Upper lobe of right lung (tissue), 1 donor: ENCODE results near the gene SLC9A9. TPM values are rescaled to one million over a fixed set of nuclear protein-coding genes. Genes with fewer than 3 reads are reported as not detected.

Experiments used
- ATAC-seq: fragments of 200-7000 bp; cut with Tn5 transposase; one replicate; pipeline ENCODE4 v1.9.1; 2020; ENCODE audit warnings: mild to moderate bottlenecking, moderate library complexity
- DNase-seq: peaks from one replicate; pipeline ENCODE4 v3.0.0-alpha.2; 2020
- H3K27ac ChIP-seq: fragments of 200-600 bp; one replicate; pipeline ENCODE4 v1.8.0; 2022
- H3K27me3 ChIP-seq: fragments of 200-600 bp; one replicate; pipeline ENCODE4 v1.8.0; 2022; ENCODE audit warnings: mild to moderate bottlenecking
- H3K36me3 ChIP-seq: fragments of 200-600 bp; one replicate; pipeline ENCODE4 v1.8.0; 2022
- H3K4me1 ChIP-seq: fragments of 200-600 bp; one replicate; pipeline ENCODE4 v1.8.0; 2022
- H3K4me3 ChIP-seq: fragments of 200-600 bp; one replicate; pipeline ENCODE4 v1.8.0; 2022; ENCODE audit warnings: mild to moderate bottlenecking
- H3K9me3 ChIP-seq: fragments of 200-600 bp; one replicate; pipeline ENCODE4 v1.8.0; 2022
- intact Hi-C: fragments of 100-400 bp; cut with DNase I; formaldehyde crosslinking; loops from one replicate; pipeline ENCODE4 v1.11.0; 2022
- total RNA-seq: library from RNA; stranded (reverse); fragmentation: NEBNext Ultra II Directional; extraction: Animal tissue kit (Norgen Biotek cat#: 25700); gene quantifications from one replicate; pipeline ENCODE4 v1.2.1, GENCODE V29; 2021
- TF ChIP-seq, protein P1 (sequence below): fragments of 200-600 bp; IDR thresholded peaks from one replicate; pipeline ENCODE4 v1.8.0; 2022; ENCODE audit warnings: antibody characterized with exemption
- donor health status: DM: no; HTN: yes; CAD: no; lungs with severe emphysema.

Gene SLC9A9
- total RNA-seq, 1 donor from 2014 or later: 13.3 TPM

DNA sequence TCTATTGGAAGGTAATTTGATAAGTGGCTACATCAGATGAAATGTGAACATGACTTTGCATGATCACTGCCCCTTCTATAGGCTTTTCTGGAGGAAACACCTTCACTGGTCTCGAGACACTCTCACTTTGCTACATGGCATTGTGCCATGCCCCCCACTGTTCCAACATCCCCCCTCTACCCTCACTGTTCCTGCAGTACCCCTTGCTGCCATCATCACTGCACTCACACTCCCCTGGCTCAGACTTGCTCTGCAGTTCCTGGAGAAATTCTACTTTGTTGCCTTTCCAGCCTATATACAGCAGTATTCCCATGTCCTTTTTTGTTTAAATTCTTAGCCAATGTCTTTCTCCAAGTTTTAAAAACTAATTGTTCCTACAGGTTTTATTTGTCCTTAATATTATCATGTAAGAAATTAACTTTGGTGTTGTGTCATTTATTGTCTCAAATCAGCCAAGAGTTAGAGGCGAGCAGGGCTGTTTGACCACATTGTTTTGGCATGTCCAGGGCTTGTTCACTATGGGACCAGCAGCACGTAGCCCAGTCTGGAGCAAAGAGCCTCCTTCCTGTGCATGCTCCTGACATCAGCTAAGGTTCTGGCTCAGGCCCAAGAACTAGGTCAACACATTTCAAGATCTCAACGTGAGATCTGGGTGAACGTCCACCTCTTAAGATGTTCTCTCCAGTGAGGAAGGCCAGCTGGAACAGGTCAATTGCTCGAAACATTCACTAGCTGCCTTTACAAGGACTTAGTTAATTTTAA lies 246.4 kb downstream of the SLC9A9 start:
- Histone ChIP-seq H3K4me3 (no peak overlapping the region), H3K27me3 (no peaks in the 10 kb centered on the region), H3K36me3 (no peaks in the 10 kb centered on the region), H3K4me1 (no peaks in the 10 kb centered on the region), H3K27ac (no peak overlapping the region), H3K9me3 (no peaks in the 10 kb centered on the region)
- ATAC-seq: peak; percentile 87
- TF ChIP-seq, protein P1, sequence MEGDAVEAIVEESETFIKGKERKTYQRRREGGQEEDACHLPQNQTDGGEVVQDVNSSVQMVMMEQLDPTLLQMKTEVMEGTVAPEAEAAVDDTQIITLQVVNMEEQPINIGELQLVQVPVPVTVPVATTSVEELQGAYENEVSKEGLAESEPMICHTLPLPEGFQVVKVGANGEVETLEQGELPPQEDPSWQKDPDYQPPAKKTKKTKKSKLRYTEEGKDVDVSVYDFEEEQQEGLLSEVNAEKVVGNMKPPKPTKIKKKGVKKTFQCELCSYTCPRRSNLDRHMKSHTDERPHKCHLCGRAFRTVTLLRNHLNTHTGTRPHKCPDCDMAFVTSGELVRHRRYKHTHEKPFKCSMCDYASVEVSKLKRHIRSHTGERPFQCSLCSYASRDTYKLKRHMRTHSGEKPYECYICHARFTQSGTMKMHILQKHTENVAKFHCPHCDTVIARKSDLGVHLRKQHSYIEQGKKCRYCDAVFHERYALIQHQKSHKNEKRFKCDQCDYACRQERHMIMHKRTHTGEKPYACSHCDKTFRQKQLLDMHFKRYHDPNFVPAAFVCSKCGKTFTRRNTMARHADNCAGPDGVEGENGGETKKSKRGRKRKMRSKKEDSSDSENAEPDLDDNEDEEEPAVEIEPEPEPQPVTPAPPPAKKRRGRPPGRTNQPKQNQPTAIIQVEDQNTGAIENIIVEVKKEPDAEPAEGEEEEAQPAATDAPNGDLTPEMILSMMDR: no peak
- intact Hi-C loops: no loop called here
- DNase-seq: no peak

DNA sequence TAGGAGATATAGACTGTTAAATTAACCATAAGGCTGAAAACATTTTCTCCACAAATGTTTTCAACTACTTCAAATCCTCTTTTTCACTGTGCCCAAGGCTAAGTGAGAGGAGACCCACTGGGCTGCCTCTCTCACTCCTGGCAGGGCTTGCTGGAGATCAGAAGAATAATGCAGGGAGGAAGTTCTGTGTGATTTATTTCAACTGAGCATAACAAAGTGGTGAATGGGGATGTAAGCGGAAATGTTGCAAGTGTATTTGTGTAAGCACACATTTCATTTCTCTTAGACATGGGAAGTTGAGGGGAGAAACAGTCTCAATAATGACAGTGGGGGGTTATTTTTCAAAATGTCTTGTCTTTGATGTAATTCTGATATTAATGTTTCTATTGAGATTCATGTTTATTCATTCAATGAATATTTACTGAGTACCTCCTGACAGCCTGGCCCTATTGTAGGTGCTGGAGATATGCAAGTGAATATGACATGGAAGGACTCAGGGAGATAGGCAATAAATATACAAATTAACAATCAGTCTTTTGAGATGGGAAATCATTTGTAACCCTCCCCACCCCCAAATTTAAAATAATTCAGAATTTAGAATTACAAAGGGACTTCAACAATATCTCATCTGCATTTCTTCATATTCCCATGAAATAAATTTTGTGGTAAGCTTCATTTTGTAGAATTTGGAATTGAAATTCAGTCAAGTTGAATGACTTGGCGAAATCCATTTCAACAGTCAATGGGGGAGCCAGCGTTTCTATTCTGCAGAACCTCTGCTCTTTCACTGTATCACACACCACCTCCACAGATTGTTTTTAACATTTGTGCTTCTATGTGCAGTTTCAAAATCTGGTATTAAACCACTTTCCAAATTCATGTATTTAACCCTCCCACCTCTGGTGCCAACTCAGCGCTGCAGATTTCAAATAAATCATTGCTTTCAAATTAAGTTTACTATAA lies 247.2 kb downstream of the SLC9A9 start:
- no peaks in the 10 kb centered on the region for H3K27me3 ChIP-seq
- DNase-seq: no peak
- H3K9me3 ChIP-seq: no peaks in the 10 kb centered on the region
- ATAC-seq: no peak
- no peaks in the 10 kb centered on the region for H3K36me3 ChIP-seq
- H3K4me1 ChIP-seq: no peaks in the 10 kb centered on the region
- H3K27ac ChIP-seq: no peak overlapping the region
- TF ChIP-seq, protein P1: no peak
- intact Hi-C loops: no loop called here
- H3K4me3 ChIP-seq: no peak overlapping the region

DNA sequence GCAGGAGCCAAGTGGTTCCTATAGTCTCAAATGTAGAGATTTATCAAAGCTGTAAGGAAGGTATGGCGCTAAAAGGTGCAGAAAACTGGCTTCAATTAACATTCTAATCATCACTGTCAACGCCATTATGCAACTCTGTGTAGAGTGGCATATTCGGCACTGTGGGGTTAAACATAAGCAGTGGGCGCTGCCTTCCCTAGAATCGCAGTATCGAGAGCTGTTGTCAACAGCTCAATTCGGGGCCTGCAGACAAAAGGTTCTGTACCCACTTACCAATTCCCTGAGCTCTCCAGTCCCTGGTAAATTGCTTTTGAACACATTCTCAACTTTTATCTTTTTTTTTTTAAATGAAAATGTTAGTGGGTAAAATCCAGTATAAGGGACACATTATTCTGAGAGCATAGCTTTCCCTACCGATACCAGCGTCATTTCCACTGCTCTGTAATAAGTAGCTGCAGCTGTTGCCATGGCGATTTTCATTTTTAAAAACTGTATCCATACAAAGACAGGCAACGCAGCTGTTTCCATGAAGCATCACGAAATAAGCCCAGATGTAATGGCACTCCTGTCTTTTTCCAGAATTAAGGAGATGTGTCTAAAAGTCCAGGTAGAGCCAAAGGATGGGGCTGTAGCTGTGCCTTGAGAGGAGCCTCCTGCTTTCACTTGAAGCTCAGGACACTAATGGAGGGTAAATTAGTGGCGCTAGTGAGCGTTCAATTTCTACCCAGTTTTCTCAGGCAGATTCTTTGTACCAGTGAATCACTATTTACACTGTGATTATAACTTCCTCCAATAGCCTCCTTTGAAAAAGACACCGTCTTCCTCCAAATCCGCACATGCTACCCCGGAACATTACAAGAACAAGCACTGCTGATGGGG lies 250.3 kb downstream of the SLC9A9 start:
- Histone ChIP-seq H3K27ac (no peak overlapping the region), H3K27me3 (no peaks in the 10 kb centered on the region), H3K4me3 (no peak overlapping the region), H3K4me1 (no peaks in the 10 kb centered on the region), H3K9me3 (no peaks in the 10 kb centered on the region), H3K36me3 (no peaks in the 10 kb centered on the region)
- DNase-seq (no peak), ATAC-seq (no peak)
- TF ChIP-seq, protein P1: no peak
- intact Hi-C loops: no loop called here

DNA sequence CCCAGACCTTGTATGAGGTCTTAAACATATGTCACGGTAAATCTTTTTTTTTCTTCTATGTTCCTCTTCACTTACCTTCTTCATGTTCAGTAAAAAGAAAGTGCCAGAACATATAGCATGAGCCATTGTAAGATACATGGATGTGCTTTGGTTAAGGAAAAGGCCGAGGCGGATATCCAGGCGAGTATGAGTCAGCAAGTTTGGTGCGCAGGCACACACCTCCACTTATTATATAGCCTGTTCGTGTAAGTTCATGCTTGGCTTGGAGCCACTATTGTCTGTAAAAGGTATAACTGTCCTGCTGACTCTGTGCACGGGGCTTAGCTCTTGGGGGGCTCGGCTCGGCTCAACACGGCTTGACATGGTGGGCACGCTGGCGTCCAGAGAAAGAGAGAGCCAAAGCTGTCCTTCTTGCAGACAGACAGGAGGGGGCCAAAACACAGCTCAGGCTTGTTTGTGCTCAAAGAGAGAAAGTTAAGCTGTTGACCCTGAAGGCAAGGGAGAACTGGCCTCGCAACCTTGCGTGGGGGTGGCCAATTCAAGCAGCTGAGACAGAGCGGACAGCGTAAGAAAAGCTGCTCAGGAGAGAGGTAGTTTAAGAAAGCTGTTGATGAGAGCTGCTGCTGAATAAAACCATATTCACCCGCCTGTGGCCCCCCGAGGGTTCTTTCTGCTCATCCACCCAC lies 251.2 kb downstream of the SLC9A9 start:
- H3K36me3 ChIP-seq: no peaks in the 10 kb centered on the region
- intact Hi-C loops: no loop called here
- DNase-seq (no peak), ATAC-seq (no peak)
- no peaks in the 10 kb centered on the region for H3K4me1 ChIP-seq
- no peaks in the 10 kb centered on the region for H3K27me3 ChIP-seq
- H3K4me3 ChIP-seq: no peak overlapping the region
- H3K9me3 ChIP-seq: no peaks in the 10 kb centered on the region
- H3K27ac ChIP-seq: no peak overlapping the region
- TF ChIP-seq, protein P1: no peak
